ENCODE data around the gene DCANP1.

GRCh38 chr5:135446206-135446605, 942 bp downstream of the DCANP1 start:
- no peak for TF ChIP-seq PRDM10 (IDR thresholded peaks at IDR 0.05; ENCODE audit: partially characterized antibody)
- no peak for TF ChIP-seq KAT2B (IDR thresholded peaks at IDR 0.05; ENCODE audit: low read depth, low read length)
- no peak for TF ChIP-seq SIRT6 (IDR thresholded peaks at IDR 0.05; ENCODE audit: low read depth, low read length)
- TF ChIP-seq ZNF384 (IDR thresholded peaks at IDR 0.05; ENCODE audit: low read depth, low read length), result no peak
- TF ChIP-seq MLX (CRISPR knock-in tag; conservative IDR thresholded peaks at IDR 0.05), result no peak
- TF ChIP-seq ZKSCAN8 (CRISPR knock-in tag; IDR thresholded peaks at IDR 0.05), result no peak
- TF ChIP-seq CTCF (IDR thresholded peaks at IDR 0.05 in 2 of 3, conservative IDR thresholded peaks at IDR 0.05 in 1 of 3; ENCODE audit: insufficient read depth in 2 of 3, low read depth in 1 of 3, low read length in 3 of 3), result no peak
- no peak for TF ChIP-seq ERF (CRISPR knock-in tag; IDR thresholded peaks at IDR 0.05)
